ENCODE data around the gene HGFAC. TPM values are rescaled to one million over a fixed set of nuclear protein-coding genes. Genes with fewer than 3 reads are reported as not detected.

Gene HGFAC
- total RNA-seq, 1 experiment from 2014 or later = 0.28 TPM

- H3K9me3 Mint-ChIP-seq (ENCODE audit: unreplicated experiment) = no peaks in the 10 kb centered on the region
- intact Hi-C loops (cut with micrococcal nuclease) = no loop called here
- no peak for DNase-seq (ENCODE audit: unreplicated experiment)
- H3K27me3 Mint-ChIP-seq (ENCODE audit: insufficient read depth, unreplicated experiment) = no peaks in the 10 kb centered on the region
- peaks cover 4% of the 10 kb centered on the region for H3K4me1 Mint-ChIP-seq (ENCODE audit: insufficient read depth, unreplicated experiment)
- H3K36me3 Mint-ChIP-seq (ENCODE audit: insufficient read depth, unreplicated experiment) = no peaks in the 10 kb centered on the region
- no peak overlapping the region for H3K27ac Mint-ChIP-seq (ENCODE audit: low read depth, unreplicated experiment)
- TF ChIP-seq CTCF (IDR thresholded peaks at IDR 0.05; ENCODE audit: unreplicated experiment) = no peak
- POLR2A ChIA-PET = no interaction called here
- no TSS peak for BruUV-seq (replicated peaks)
- H3K4me3 Mint-ChIP-seq (ENCODE audit: unreplicated experiment) = no peak overlapping the region
- CTCF ChIA-PET = interaction anchor here (0.7 kb wide), 1 partner anchor 154 kb away, joined by 3 read pairs; no protein-coding TSS in a partner anchor
Measured at GRCh38 chr4:3475041-3475712, 33.4 kb downstream of the HGFAC start.

GRCh38 chr4:3475713-3476260 lies 34.0 kb downstream of the HGFAC start:
- Mint-ChIP-seq H3K36me3 (ENCODE audit: insufficient read depth, unreplicated experiment) (no peaks in the 10 kb centered on the region), H3K9me3 (ENCODE audit: unreplicated experiment) (no peaks in the 10 kb centered on the region), H3K27me3 (ENCODE audit: insufficient read depth, unreplicated experiment) (no peaks in the 10 kb centered on the region), H3K27ac (ENCODE audit: low read depth, unreplicated experiment) (no peak overlapping the region), H3K4me3 (ENCODE audit: unreplicated experiment) (no peak overlapping the region), H3K4me1 (ENCODE audit: insufficient read depth, unreplicated experiment) (peaks cover 3% of the 10 kb centered on the region)
- POLR2A ChIA-PET = no interaction called here
- CTCF ChIA-PET = no interaction called here
- no TSS peak for BruUV-seq (replicated peaks)
- no peak for TF ChIP-seq CTCF (IDR thresholded peaks at IDR 0.05; ENCODE audit: unreplicated experiment)
- no peak for DNase-seq (ENCODE audit: unreplicated experiment)
- intact Hi-C loops (cut with micrococcal nuclease) = no loop called here

- H3K4me1 Mint-ChIP-seq (ENCODE audit: insufficient read depth, unreplicated experiment) = peaks cover 9% of the 10 kb centered on the region
- TF ChIP-seq CTCF (IDR thresholded peaks at IDR 0.05; ENCODE audit: unreplicated experiment) = no peak
- H3K4me3 Mint-ChIP-seq (ENCODE audit: unreplicated experiment) = no peak overlapping the region
- H3K36me3 Mint-ChIP-seq (ENCODE audit: insufficient read depth, unreplicated experiment) = no peaks in the 10 kb centered on the region
- H3K9me3 Mint-ChIP-seq (ENCODE audit: unreplicated experiment) = no peaks in the 10 kb centered on the region
- DNase-seq (ENCODE audit: unreplicated experiment) = no peak
- no peak overlapping the region for H3K27ac Mint-ChIP-seq (ENCODE audit: low read depth, unreplicated experiment)
- no peaks in the 10 kb centered on the region for H3K27me3 Mint-ChIP-seq (ENCODE audit: insufficient read depth, unreplicated experiment)
- ChIA-PET POLR2A (no interaction called here), CTCF (no interaction called here)
- intact Hi-C loops (cut with micrococcal nuclease) = no loop called here
- no TSS peak for BruUV-seq (replicated peaks)
Measured at GRCh38 chr4:3476341-3476747, 34.6 kb downstream of the HGFAC start.

GRCh38 chr4:3476936-3477749 lies 35.4 kb downstream of the HGFAC start:
- BruUV-seq (replicated peaks) = no TSS peak
- H3K4me3 Mint-ChIP-seq (ENCODE audit: unreplicated experiment) = no peak overlapping the region
- no peak for DNase-seq (ENCODE audit: unreplicated experiment)
- no peaks in the 10 kb centered on the region for H3K27me3 Mint-ChIP-seq (ENCODE audit: insufficient read depth, unreplicated experiment)
- H3K9me3 Mint-ChIP-seq (ENCODE audit: unreplicated experiment) = no peaks in the 10 kb centered on the region
- intact Hi-C loops (cut with micrococcal nuclease) = no loop called here
- no peaks in the 10 kb centered on the region for H3K36me3 Mint-ChIP-seq (ENCODE audit: insufficient read depth, unreplicated experiment)
- POLR2A ChIA-PET = no interaction called here
- CTCF ChIA-PET = interaction anchor here (1.0 kb wide), 1 partner anchor 14 kb away, joined by 4 read pairs; the partner anchor contains the start of gene DOK7
- no peak for TF ChIP-seq CTCF (IDR thresholded peaks at IDR 0.05; ENCODE audit: unreplicated experiment)
- H3K4me1 Mint-ChIP-seq (ENCODE audit: insufficient read depth, unreplicated experiment) = peaks cover 9% of the 10 kb centered on the region
- H3K27ac Mint-ChIP-seq (ENCODE audit: low read depth, unreplicated experiment) = no peak overlapping the region

All from MCF 10A (cell line).